HG03108 (cell line): Measurements from ENCODE around the gene RINT1.
"Not testable (repeated sequence)": the region's sequence is repeated elsewhere in the genome, so short reads cannot be mapped to it uniquely, and the experiment has no call there.

Source experiments
- ATAC-seq: cut with Tn5 transposase; IDR thresholded peaks from one replicate; pipeline ENCODE4 v1.9.1; 2021; ENCODE audit warnings: moderate library complexity; ENCODE audit not compliant: unreplicated experiment

RINT1 gene

GRCh38 chr7:105596866-105597265, 64.9 kb downstream of the RINT1 start:
- ATAC-seq, result no peak

- not testable (repeated sequence) for ATAC-seq
Observed at GRCh38 chr7:105599080-105599479, 67.1 kb downstream of the RINT1 start.

- no peak for ATAC-seq
Observed at GRCh38 chr7:105599551-105599950, 67.5 kb downstream of the RINT1 start.

- ATAC-seq, result no peak
Observed at GRCh38 chr7:105600720-105601550, 68.9 kb downstream of the RINT1 start.

- ATAC-seq, result no peak
Observed at GRCh38 chr7:105602325-105603305, 70.6 kb downstream of the RINT1 start.

GRCh38 chr7:105610165-105610930, 78.3 kb downstream of the RINT1 start:
- no peak for ATAC-seq

GRCh38 chr7:105611856-105612775, 80.1 kb downstream of the RINT1 start:
- no peak for ATAC-seq

- no peak for ATAC-seq
Observed at GRCh38 chr7:105612806-105613205, 80.8 kb downstream of the RINT1 start.

GRCh38 chr7:105613611-105614330, 81.8 kb downstream of the RINT1 start:
- no peak for ATAC-seq

- no peak for ATAC-seq
Observed at GRCh38 chr7:105614341-105614840, 82.4 kb downstream of the RINT1 start.
